Measurements from ENCODE around the gene LRTM2. TPM values are rescaled to one million over a fixed set of nuclear protein-coding genes. Genes with fewer than 3 reads are reported as not detected.

The LRTM2 gene
- total RNA-seq, 1 donor from 2014 or later = 14.6 TPM

DNA sequence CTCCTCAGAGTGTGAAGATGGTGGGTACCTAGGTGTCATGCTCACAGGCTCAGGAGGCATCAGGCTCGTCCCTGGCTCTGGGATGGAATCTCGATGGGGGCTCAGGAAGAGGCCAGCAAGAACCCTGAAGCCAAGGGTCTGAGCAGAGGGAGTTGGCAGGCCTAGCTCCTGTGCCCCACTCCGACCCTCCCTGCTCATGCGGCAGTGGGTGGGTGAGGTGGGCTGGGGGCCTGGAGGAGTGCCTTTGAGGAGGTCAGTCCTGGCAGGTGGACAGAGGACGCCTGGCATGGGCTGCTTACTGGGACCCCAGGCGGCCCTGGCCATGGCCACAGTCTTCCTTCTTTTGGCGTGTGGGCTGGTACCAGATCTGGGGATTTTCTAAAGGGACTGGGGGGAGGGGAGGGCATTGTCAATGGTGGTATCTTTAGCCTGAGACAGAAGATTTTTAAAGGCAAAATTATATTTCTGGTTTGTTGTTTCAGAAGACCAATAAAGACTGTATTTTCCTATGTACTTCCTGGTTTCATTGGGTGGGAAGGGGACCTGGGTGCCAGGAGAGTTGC is 16.0 kb downstream of the LRTM2 start:
- Mint-ChIP-seq H3K4me1 (ENCODE audit: low read depth, unreplicated experiment) (peaks cover 14% of the 10 kb centered on the region), H3K27ac (ENCODE audit: unreplicated experiment) (no peak overlapping the region), H3K27me3 (ENCODE audit: unreplicated experiment) (peaks cover 3% of the 10 kb centered on the region), H3K9me3 (ENCODE audit: unreplicated experiment) (peaks cover 3% of the 10 kb centered on the region), H3K4me3 (ENCODE audit: unreplicated experiment) (no peak overlapping the region), H3K36me3 (ENCODE audit: unreplicated experiment) (peaks cover 5% of the 10 kb centered on the region)
- no peak for DNase-seq
- TF ChIP-seq, protein P1, sequence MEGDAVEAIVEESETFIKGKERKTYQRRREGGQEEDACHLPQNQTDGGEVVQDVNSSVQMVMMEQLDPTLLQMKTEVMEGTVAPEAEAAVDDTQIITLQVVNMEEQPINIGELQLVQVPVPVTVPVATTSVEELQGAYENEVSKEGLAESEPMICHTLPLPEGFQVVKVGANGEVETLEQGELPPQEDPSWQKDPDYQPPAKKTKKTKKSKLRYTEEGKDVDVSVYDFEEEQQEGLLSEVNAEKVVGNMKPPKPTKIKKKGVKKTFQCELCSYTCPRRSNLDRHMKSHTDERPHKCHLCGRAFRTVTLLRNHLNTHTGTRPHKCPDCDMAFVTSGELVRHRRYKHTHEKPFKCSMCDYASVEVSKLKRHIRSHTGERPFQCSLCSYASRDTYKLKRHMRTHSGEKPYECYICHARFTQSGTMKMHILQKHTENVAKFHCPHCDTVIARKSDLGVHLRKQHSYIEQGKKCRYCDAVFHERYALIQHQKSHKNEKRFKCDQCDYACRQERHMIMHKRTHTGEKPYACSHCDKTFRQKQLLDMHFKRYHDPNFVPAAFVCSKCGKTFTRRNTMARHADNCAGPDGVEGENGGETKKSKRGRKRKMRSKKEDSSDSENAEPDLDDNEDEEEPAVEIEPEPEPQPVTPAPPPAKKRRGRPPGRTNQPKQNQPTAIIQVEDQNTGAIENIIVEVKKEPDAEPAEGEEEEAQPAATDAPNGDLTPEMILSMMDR (IDR thresholded peaks at IDR 0.05; ENCODE audit: partially characterized antibody, unreplicated experiment) = no peak

DNA sequence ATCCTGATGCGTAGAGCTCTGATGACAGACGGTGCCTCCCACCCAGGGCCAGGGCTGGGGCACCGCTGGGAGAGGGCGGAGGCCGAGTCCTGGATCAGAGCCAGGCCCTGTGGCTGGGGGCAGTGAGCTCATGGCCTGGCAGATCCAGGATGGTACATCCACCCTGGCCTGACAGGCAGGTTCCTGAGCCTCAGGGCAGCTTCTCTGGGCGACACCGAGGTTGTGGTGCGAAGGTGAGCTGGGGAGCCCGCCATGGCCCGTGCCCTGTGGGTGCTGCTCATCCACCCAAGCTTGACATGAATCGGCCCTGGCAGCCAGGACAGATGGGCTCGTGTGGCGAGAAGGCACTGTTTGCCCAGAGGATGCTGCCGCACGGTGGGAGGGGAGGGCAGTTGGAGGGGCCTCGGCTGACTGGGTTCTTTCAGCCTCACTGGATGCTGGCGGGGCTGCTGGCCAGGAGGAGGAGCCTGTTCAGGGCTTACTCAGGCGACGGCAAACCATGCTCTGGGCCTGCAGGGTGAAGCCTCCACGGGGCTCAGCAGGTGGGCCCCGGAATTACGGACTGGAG is 16.6 kb downstream of the LRTM2 start:
- Mint-ChIP-seq H3K4me1 (ENCODE audit: low read depth, unreplicated experiment) (peaks cover 17% of the 10 kb centered on the region), H3K36me3 (ENCODE audit: unreplicated experiment) (peaks cover 5% of the 10 kb centered on the region), H3K9me3 (ENCODE audit: unreplicated experiment) (peaks cover 3% of the 10 kb centered on the region), H3K27me3 (ENCODE audit: unreplicated experiment) (peaks cover 3% of the 10 kb centered on the region), H3K27ac (ENCODE audit: unreplicated experiment) (no peak overlapping the region), H3K4me3 (ENCODE audit: unreplicated experiment) (no peak overlapping the region)
- TF ChIP-seq, protein P1 (IDR thresholded peaks at IDR 0.05; ENCODE audit: partially characterized antibody, unreplicated experiment) = no peak
- no peak for DNase-seq

DNA sequence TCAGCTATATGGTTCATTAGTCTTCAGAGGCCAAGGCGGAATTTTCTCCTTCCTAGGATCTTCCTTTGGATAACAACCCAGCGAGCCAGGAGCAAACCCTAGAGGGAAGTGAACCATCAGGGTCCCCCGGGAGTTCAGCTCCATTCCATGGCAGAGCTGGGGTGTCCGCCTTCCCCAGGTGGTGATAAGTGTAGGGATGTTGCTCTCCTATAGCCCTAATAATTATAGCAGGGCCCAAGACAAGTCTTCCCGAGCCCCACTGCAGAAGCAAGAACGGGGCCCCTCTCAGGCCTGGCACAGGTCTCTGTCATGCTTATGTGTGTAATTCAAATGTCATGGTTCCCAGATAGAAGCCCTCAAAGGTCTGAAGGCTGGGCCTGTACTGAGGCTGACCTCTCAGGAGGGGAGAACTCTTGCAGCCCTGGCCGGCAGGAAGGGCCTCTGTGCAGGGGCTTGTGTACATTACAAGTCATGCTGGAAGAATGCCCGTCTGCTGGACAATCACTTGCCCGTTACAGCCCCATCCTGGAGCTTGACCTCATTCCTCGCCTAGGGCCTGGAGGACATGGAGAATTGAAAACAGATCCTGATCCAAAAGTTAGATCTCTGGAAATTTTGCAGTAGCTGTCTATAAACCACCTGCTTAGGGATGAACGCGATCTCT is 17.3 kb downstream of the LRTM2 start:
- Mint-ChIP-seq H3K27me3 (ENCODE audit: unreplicated experiment) (peaks cover 3% of the 10 kb centered on the region), H3K9me3 (ENCODE audit: unreplicated experiment) (peaks cover 3% of the 10 kb centered on the region), H3K27ac (ENCODE audit: unreplicated experiment) (no peak overlapping the region), H3K4me3 (ENCODE audit: unreplicated experiment) (no peak overlapping the region), H3K4me1 (ENCODE audit: low read depth, unreplicated experiment) (peaks cover 17% of the 10 kb centered on the region), H3K36me3 (ENCODE audit: unreplicated experiment) (peaks cover 5% of the 10 kb centered on the region)
- TF ChIP-seq, protein P1 (IDR thresholded peaks at IDR 0.05; ENCODE audit: partially characterized antibody, unreplicated experiment) = no peak
- DNase-seq = no peak

DNA sequence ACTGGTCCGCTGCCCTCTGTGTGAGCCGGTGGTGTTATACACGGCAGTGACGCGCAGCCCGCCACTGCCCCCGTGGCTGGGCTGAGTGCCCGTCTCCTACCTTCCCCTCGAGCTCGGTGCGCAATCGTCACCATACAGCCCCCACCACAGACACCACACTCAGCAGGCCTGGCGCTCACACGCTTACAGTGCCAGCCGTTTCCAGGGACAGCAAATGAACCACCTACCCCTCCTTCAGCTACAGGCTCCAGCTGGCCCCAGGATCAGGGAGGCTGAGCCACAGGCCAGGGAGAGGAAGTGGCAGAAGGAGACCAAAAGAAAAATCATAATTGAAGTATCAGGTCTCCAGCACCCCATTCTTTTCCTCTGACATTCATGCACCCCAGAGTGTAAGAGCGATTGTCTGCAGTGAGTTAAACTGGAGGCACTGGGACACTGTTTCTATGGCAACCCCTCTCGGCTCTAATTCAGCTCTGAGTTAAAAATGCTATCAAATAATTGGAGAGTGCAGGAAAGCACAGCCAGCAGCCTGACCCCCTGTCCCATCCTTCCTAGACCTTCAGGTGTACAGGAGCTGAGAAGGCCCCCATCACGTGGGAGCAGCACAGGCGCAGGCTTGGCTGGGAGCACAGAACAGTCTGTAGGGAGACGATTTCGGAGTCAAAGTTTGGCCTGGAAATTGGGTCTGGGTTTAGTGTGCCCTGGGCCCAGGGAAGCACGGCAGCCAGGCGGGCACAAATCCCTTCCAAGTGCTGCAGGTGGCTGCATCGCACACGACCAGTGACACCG is 18.0 kb downstream of the LRTM2 start:
- peak; percentile 6 for DNase-seq
- H3K27ac Mint-ChIP-seq (ENCODE audit: unreplicated experiment) = no peak overlapping the region
- TF ChIP-seq, protein P1 (IDR thresholded peaks at IDR 0.05; ENCODE audit: partially characterized antibody, unreplicated experiment) = no peak
- peaks cover 3% of the 10 kb centered on the region for H3K9me3 Mint-ChIP-seq (ENCODE audit: unreplicated experiment)
- no peaks in the 10 kb centered on the region for H3K27me3 Mint-ChIP-seq (ENCODE audit: unreplicated experiment)
- H3K4me1 Mint-ChIP-seq (ENCODE audit: low read depth, unreplicated experiment) = peaks cover 12% of the 10 kb centered on the region
- no peak overlapping the region for H3K4me3 Mint-ChIP-seq (ENCODE audit: unreplicated experiment)
- H3K36me3 Mint-ChIP-seq (ENCODE audit: unreplicated experiment) = peaks cover 5% of the 10 kb centered on the region
